RCC 7860 (cell line): ENCODE measurements around the gene ACSBG1.
A peak's percentile ranks its signal among the peaks of the same experiment; 100 is the strongest.

Experiments
- DNase-seq: peaks from one replicate; pipeline ENCODE4 v3.0.0-alpha.2; 2015; ENCODE audit warnings: low spot score
- FAIRE-seq: peaks from 2 replicates; lab custom pipeline; 2012; peaks lifted over from hg19 to GRCh38; lab: Jason Lieb, UNC

ACSBG1 gene

GRCh38 chr15:78223396-78224022, 10.9 kb downstream of the ACSBG1 start:
- DNase-seq (no peak), FAIRE-seq (no peak)

GRCh38 chr15:78222745-78223395, 11.5 kb downstream of the ACSBG1 start:
- DNase-seq (no peak), FAIRE-seq (no peak)

- no peak for DNase-seq
- no peak for FAIRE-seq
Measured at GRCh38 chr15:78220713-78221112, 13.7 kb downstream of the ACSBG1 start.

- DNase-seq (peak; percentile 60), FAIRE-seq (peak; percentile 52)
Measured at GRCh38 chr15:78216276-78217104, 17.9 kb downstream of the ACSBG1 start.

GRCh38 chr15:78213956-78214355, 20.4 kb downstream of the ACSBG1 start:
- DNase-seq, result no peak
- FAIRE-seq, result no peak

GRCh38 chr15:78213425-78213750, 21.0 kb downstream of the ACSBG1 start:
- DNase-seq (no peak), FAIRE-seq (no peak)

GRCh38 chr15:78212546-78213424, 21.6 kb downstream of the ACSBG1 start:
- FAIRE-seq (peak; percentile 72), DNase-seq (peak; percentile 84)

GRCh38 chr15:78212008-78212407, 22.4 kb downstream of the ACSBG1 start:
- FAIRE-seq (no peak), DNase-seq (no peak)

GRCh38 chr15:78211189-78211921, 23.0 kb downstream of the ACSBG1 start:
- FAIRE-seq, result no peak
- DNase-seq, result no peak

GRCh38 chr15:78210349-78210717, 24.0 kb downstream of the ACSBG1 start:
- DNase-seq, result no peak
- FAIRE-seq, result no peak

GRCh38 chr15:78209646-78210348, 24.6 kb downstream of the ACSBG1 start:
- DNase-seq (no peak), FAIRE-seq (no peak)

- DNase-seq, result no peak
- no peak for FAIRE-seq
Measured at GRCh38 chr15:78208887-78209645, 25.3 kb downstream of the ACSBG1 start.

GRCh38 chr15:78208341-78208844, 26.0 kb downstream of the ACSBG1 start:
- FAIRE-seq (no peak), DNase-seq (no peak)

GRCh38 chr15:78207641-78208340, 26.6 kb downstream of the ACSBG1 start:
- no peak for FAIRE-seq
- no peak for DNase-seq

- DNase-seq, result no peak
- no peak for FAIRE-seq
Measured at GRCh38 chr15:78207110-78207458, 27.3 kb downstream of the ACSBG1 start.

GRCh38 chr15:78206326-78207109, 27.8 kb downstream of the ACSBG1 start:
- FAIRE-seq, result no peak
- no peak for DNase-seq

GRCh38 chr15:78205856-78206255, 28.5 kb downstream of the ACSBG1 start:
- DNase-seq, result no peak
- FAIRE-seq, result no peak

- DNase-seq, result no peak
- FAIRE-seq, result no peak
Measured at GRCh38 chr15:78205337-78205736, 29.0 kb downstream of the ACSBG1 start.
